ENCODE data around the gene ATF2. TPM values are rescaled to one million over a fixed set of nuclear protein-coding genes. Genes with fewer than 3 reads are reported as not detected.

Gene ATF2
- total and polyA plus RNA-seq, 2 of the 13 experiments (the other 11 are each of a cell fraction or from before 2014, with no cell fraction given): 91.6 to 95.1 TPM

DNA sequence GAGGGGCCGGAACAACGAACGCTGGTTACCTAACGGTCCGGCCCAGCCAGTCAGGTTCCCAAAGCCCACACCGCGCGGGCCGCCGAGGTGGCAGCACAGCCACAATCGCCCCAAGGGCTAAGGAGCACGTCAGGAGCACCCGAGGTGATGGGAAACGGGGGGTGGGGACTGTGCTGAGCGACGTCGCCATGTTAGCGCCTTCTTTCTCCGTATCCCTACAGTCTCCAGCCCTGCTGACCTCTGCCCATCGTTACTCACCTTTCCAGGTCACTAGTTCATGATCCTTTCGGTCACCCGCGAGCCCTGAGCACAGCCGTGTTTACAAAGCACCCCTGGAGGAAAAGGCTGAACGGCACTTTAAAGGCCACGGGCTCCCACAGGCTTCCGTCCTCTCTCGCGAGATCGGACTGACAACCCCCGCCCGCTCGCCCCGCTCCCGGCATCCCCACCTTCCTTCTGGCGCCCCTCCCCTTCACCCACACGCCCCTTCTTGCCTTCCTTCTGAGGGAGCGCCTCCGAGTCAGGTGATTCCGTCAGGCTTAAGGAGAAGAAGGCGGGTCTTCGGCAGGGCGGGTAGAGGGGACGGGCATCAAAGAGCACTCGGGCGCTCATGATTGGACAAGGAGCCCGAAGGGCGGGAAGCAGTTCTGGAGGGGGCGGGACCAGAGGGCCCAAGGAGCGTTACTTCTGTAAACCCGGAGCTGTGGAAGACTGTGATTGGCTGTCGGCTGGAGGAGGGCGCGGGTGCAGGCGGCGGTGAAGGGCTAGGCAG, at the start of gene ATF2 (continued):
- TF ChIP-seq, protein P1, sequence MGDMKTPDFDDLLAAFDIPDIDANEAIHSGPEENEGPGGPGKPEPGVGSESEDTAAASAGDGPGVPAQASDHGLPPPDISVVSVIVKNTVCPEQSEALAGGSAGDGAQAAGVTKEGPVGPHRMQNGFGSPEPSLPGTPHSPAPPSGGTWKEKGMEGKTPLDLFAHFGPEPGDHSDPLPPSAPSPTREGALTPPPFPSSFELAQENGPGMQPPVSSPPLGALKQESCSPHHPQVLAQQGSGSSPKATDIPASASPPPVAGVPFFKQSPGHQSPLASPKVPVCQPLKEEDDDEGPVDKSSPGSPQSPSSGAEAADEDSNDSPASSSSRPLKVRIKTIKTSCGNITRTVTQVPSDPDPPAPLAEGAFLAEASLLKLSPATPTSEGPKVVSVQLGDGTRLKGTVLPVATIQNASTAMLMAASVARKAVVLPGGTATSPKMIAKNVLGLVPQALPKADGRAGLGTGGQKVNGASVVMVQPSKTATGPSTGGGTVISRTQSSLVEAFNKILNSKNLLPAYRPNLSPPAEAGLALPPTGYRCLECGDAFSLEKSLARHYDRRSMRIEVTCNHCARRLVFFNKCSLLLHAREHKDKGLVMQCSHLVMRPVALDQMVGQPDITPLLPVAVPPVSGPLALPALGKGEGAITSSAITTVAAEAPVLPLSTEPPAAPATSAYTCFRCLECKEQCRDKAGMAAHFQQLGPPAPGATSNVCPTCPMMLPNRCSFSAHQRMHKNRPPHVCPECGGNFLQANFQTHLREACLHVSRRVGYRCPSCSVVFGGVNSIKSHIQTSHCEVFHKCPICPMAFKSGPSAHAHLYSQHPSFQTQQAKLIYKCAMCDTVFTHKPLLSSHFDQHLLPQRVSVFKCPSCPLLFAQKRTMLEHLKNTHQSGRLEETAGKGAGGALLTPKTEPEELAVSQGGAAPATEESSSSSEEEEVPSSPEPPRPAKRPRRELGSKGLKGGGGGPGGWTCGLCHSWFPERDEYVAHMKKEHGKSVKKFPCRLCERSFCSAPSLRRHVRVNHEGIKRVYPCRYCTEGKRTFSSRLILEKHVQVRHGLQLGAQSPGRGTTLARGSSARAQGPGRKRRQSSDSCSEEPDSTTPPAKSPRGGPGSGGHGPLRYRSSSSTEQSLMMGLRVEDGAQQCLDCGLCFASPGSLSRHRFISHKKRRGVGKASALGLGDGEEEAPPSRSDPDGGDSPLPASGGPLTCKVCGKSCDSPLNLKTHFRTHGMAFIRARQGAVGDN (CRISPR knock-in tag; IDR thresholded peaks at IDR 0.05): peak; percentile 89
- TF ChIP-seq JUNB (CRISPR knock-in tag; IDR thresholded peaks at IDR 0.05; ENCODE audit: borderline replicate concordance) (no peak), RFXANK (CRISPR knock-in tag; IDR thresholded peaks at IDR 0.05) (peak; percentile 88; the same call in 1 of the 2 replicates), PITX1 (CRISPR knock-in tag; IDR thresholded peaks at IDR 0.05) (peak; percentile 53), ZNF160 (CRISPR knock-in tag; IDR thresholded peaks at IDR 0.05) (peak; percentile 78), SNAI1 (CRISPR knock-in tag; IDR thresholded peaks at IDR 0.05; ENCODE audit: borderline replicate concordance) (no peak), POLR2A (IDR thresholded peaks at IDR 0.05; ENCODE audit: insufficient read depth in 1 of 2, low read depth in 2 of 2, low read length in 2 of 2) (peak; percentile 86 to 98), ZBTB33 (CRISPR knock-in tag; IDR thresholded peaks at IDR 0.05) (no peak), PHF21A (CRISPR knock-in tag; IDR thresholded peaks at IDR 0.05) (peak; percentile 84), ZNF850 (CRISPR knock-in tag; conservative IDR thresholded peaks at IDR 0.05) (no peak)
- TF ChIP-seq, protein P2, sequence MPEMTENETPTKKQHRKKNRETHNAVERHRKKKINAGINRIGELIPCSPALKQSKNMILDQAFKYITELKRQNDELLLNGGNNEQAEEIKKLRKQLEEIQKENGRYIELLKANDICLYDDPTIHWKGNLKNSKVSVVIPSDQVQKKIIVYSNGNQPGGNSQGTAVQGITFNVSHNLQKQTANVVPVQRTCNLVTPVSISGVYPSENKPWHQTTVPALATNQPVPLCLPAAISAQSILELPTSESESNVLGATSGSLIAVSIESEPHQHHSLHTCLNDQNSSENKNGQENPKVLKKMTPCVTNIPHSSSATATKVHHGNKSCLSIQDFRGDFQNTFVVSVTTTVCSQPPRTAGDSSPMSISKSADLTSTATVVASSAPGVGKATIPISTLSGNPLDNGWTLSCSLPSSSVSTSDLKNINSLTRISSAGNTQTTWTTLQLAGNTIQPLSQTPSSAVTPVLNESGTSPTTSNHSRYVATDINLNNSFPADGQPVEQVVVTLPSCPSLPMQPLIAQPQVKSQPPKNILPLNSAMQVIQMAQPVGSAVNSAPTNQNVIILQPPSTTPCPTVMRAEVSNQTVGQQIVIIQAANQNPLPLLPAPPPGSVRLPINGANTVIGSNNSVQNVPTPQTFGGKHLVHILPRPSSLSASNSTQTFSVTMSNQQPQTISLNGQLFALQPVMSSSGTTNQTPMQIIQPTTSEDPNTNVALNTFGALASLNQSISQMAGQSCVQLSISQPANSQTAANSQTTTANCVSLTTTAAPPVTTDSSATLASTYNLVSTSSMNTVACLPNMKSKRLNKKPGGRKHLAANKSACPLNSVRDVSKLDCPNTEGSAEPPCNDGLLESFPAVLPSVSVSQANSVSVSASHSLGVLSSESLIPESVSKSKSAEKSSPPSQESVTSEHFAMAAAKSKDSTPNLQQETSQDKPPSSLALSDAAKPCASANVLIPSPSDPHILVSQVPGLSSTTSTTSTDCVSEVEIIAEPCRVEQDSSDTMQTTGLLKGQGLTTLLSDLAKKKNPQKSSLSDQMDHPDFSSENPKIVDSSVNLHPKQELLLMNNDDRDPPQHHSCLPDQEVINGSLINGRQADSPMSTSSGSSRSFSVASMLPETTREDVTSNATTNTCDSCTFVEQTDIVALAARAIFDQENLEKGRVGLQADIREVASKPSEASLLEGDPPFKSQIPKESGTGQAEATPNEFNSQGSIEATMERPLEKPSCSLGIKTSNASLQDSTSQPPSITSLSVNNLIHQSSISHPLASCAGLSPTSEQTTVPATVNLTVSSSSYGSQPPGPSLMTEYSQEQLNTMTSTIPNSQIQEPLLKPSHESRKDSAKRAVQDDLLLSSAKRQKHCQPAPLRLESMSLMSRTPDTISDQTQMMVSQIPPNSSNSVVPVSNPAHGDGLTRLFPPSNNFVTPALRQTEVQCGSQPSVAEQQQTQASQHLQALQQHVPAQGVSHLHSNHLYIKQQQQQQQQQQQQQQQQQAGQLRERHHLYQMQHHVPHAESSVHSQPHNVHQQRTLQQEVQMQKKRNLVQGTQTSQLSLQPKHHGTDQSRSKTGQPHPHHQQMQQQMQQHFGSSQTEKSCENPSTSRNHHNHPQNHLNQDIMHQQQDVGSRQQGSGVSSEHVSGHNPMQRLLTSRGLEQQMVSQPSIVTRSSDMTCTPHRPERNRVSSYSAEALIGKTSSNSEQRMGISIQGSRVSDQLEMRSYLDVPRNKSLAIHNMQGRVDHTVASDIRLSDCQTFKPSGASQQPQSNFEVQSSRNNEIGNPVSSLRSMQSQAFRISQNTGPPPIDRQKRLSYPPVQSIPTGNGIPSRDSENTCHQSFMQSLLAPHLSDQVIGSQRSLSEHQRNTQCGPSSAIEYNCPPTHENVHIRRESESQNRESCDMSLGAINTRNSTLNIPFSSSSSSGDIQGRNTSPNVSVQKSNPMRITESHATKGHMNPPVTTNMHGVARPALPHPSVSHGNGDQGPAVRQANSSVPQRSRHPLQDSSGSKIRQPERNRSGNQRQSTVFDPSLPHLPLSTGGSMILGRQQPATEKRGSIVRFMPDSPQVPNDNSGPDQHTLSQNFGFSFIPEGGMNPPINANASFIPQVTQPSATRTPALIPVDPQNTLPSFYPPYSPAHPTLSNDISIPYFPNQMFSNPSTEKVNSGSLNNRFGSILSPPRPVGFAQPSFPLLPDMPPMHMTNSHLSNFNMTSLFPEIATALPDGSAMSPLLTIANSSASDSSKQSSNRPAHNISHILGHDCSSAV (CRISPR knock-in tag; IDR thresholded peaks at IDR 0.05; ENCODE audit: borderline replicate concordance): no peak; the same call in none of the 2 replicates
- TF ChIP-seq, protein P3, sequence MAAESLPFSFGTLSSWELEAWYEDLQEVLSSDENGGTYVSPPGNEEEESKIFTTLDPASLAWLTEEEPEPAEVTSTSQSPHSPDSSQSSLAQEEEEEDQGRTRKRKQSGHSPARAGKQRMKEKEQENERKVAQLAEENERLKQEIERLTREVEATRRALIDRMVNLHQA (CRISPR knock-in tag; IDR thresholded peaks at IDR 0.05): no peak
- TF ChIP-seq, protein P4, sequence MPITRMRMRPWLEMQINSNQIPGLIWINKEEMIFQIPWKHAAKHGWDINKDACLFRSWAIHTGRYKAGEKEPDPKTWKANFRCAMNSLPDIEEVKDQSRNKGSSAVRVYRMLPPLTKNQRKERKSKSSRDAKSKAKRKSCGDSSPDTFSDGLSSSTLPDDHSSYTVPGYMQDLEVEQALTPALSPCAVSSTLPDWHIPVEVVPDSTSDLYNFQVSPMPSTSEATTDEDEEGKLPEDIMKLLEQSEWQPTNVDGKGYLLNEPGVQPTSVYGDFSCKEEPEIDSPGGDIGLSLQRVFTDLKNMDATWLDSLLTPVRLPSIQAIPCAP (CRISPR knock-in tag; IDR thresholded peaks at IDR 0.05; ENCODE audit: low read depth): no peak

All from HepG2 (cell line).